ENCODE results near the gene PDS5B.

The PDS5B gene

GRCh38 chr13:32647926-32648325, 61.7 kb downstream of the PDS5B start:
- no peak overlapping the region for H2AFZ ChIP-seq (ENCODE audit: low read length, unreplicated experiment)
- peaks cover 15% of the 10 kb centered on the region for H3K4me1 ChIP-seq (ENCODE audit: control insufficient read depth, insufficient read depth, low read length, unreplicated experiment)
- H3K36me3 ChIP-seq (ENCODE audit: insufficient read depth, low read length) = no peaks in the 10 kb centered on the region
- H3K4me3 ChIP-seq (ENCODE audit: low read depth, low read length) = no peak overlapping the region
- H3K27me3 ChIP-seq (ENCODE audit: insufficient read depth, low read length) = no peaks in the 10 kb centered on the region
- peaks cover 63% of the 10 kb centered on the region for H3K79me2 ChIP-seq (ENCODE audit: control insufficient read depth, insufficient read depth, low read length, unreplicated experiment)
- no peak overlapping the region for H3K27ac ChIP-seq (ENCODE audit: low read depth, low read length)

DNA sequence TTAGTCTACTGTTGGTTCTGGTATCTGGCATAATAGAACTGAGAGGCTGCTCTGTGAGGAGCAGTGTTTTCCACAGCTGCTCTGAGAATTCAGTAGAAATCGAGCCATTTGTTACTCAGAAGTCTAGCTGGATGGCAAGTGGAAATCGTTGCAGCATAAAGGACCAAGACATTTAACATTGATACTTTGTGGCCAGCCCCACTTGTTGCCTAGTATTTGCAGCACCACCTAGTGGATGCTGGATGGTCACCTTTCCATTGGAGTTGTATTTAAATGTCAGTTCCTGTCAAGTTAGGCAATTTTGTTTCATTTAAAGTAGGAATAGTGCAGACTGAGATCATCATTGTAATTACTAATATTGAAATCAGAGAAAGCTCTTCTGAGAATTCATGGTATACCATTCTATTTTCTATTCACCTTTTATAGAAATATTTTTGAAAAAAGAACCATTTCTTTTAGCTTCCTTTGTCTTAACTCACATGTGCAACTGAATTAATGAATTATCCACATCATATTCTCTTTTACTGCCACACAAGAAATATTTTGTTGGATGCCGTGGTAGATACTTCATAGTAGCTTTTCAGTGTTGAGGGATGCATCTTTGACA, 64.6 kb downstream of the PDS5B start:
- H3K4me3 ChIP-seq (ENCODE audit: low read depth, low read length) = no peak overlapping the region
- H3K36me3 ChIP-seq (ENCODE audit: insufficient read depth, low read length) = 0 out of 2 replicates have a peak, but pooled peaks cover 3% of the 10 kb centered on the region
- H3K4me1 ChIP-seq (ENCODE audit: control insufficient read depth, insufficient read depth, low read length, unreplicated experiment) = peaks cover 15% of the 10 kb centered on the region
- no peak overlapping the region for H3K27ac ChIP-seq (ENCODE audit: low read depth, low read length)
- H2AFZ ChIP-seq (ENCODE audit: low read length, unreplicated experiment) = no peak overlapping the region
- no peaks in the 10 kb centered on the region for H3K27me3 ChIP-seq (ENCODE audit: insufficient read depth, low read length)
- H3K79me2 ChIP-seq (ENCODE audit: control insufficient read depth, insufficient read depth, low read length, unreplicated experiment) = peaks cover 52% of the 10 kb centered on the region

DNA sequence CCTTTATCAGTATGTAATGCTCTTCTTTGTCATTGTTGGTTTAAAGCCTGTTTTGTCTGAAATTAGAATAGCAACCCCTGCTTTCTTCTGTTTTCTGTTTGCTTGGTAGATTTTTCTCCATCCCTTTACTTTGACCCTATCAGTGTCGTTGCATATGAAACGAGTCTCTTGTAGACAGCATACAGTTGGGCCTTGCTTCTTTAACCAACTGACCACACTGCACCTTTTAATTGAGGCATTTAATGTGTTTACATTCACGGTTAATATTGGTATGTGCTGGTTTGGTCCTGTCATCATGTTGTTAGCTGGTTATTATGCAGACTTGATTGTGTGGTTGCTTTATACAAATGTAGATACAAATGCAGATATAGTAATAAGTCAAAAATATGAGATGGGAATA, 71.1 kb downstream of the PDS5B start:
- H3K36me3 ChIP-seq (ENCODE audit: insufficient read depth, low read length) = 0 out of 2 replicates have a peak, but pooled peaks cover 3% of the 10 kb centered on the region
- no peak overlapping the region for H3K27ac ChIP-seq (ENCODE audit: low read depth, low read length)

GRCh38 chr13:32659736-32660135, 73.5 kb downstream of the PDS5B start:
- H3K27me3 ChIP-seq (ENCODE audit: insufficient read depth, low read length) = no peaks in the 10 kb centered on the region
- 0 out of 2 replicates have a peak, but pooled peaks cover under 1% of the 10 kb centered on the region for H3K36me3 ChIP-seq (ENCODE audit: insufficient read depth, low read length)
- H3K27ac ChIP-seq (ENCODE audit: low read depth, low read length) = no peak overlapping the region
- H3K4me1 ChIP-seq (ENCODE audit: control insufficient read depth, insufficient read depth, low read length, unreplicated experiment) = peaks cover 15% of the 10 kb centered on the region
- peaks cover 2% of the 10 kb centered on the region for H3K79me2 ChIP-seq (ENCODE audit: control insufficient read depth, insufficient read depth, low read length, unreplicated experiment)
- H3K4me3 ChIP-seq (ENCODE audit: low read depth, low read length) = no peak overlapping the region
- no peak overlapping the region for H2AFZ ChIP-seq (ENCODE audit: low read length, unreplicated experiment)

More for the DNA sequence above, 71.1 kb downstream of the PDS5B start:
- H3K4me1 ChIP-seq (ENCODE audit: control insufficient read depth, insufficient read depth, low read length, unreplicated experiment) = peaks cover 15% of the 10 kb centered on the region
- no peak overlapping the region for H2AFZ ChIP-seq (ENCODE audit: low read length, unreplicated experiment)
- H3K27me3 ChIP-seq (ENCODE audit: insufficient read depth, low read length) = no peaks in the 10 kb centered on the region
- no peak overlapping the region for H3K4me3 ChIP-seq (ENCODE audit: low read depth, low read length)
- peaks cover 19% of the 10 kb centered on the region for H3K79me2 ChIP-seq (ENCODE audit: control insufficient read depth, insufficient read depth, low read length, unreplicated experiment)

GRCh38 chr13:32660227-32660626, 74.0 kb downstream of the PDS5B start:
- Histone ChIP-seq H3K79me2 (ENCODE audit: control insufficient read depth, insufficient read depth, low read length, unreplicated experiment) (peaks cover 2% of the 10 kb centered on the region), H3K36me3 (ENCODE audit: insufficient read depth, low read length) (no peaks in the 10 kb centered on the region), H3K27ac (ENCODE audit: low read depth, low read length) (no peak overlapping the region), H3K27me3 (ENCODE audit: insufficient read depth, low read length) (no peaks in the 10 kb centered on the region), H3K4me3 (ENCODE audit: low read depth, low read length) (no peak overlapping the region), H3K4me1 (ENCODE audit: control insufficient read depth, insufficient read depth, low read length, unreplicated experiment) (peaks cover 15% of the 10 kb centered on the region), H2AFZ (ENCODE audit: low read length, unreplicated experiment) (no peak overlapping the region)

DNA sequence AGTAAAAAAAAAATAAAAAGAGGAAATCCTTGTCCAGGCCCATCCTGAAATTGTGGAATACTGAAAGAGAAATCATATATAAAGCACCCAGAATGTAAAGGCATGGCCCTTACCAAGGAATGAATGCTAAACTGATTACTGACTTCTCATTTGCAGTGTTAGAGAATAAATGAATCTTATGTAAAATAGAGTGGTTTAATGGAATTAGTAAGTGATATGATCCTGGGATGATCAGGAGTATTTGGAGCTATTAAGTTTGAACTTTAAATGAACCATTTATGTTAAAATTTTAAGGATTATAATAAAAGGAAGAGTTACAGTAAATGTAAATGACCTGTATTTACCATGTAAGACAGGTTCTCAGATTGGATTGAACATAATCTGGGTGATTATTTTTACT, 75.4 kb downstream of the PDS5B start:
- H3K79me2 ChIP-seq (ENCODE audit: control insufficient read depth, insufficient read depth, low read length, unreplicated experiment) = peaks cover 2% of the 10 kb centered on the region
- no peaks in the 10 kb centered on the region for H3K36me3 ChIP-seq (ENCODE audit: insufficient read depth, low read length)
- no peaks in the 10 kb centered on the region for H3K27me3 ChIP-seq (ENCODE audit: insufficient read depth, low read length)
- H3K4me3 ChIP-seq (ENCODE audit: low read depth, low read length) = no peak overlapping the region
- H3K27ac ChIP-seq (ENCODE audit: low read depth, low read length) = no peak overlapping the region
- peaks cover 15% of the 10 kb centered on the region for H3K4me1 ChIP-seq (ENCODE audit: control insufficient read depth, insufficient read depth, low read length, unreplicated experiment)
- no peak overlapping the region for H2AFZ ChIP-seq (ENCODE audit: low read length, unreplicated experiment)

DNA sequence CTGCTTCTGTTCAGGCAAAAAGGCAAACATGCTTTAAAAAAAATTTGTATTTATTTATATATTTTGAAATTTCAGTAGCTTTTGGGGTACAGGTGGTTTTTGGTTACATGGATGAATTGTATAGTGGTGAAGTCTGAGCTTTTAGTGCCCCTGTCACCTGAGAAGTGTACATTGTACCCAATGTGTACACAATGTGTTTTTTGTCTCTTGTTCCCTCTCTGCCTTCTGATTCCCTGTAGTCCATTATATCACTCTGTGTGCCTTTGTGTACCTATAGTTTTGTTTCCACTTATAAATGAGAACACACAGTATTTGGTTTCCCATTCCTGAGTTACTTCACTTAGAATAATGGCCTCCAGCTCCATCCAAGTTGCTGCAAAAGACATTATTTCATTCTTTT, 77.4 kb downstream of the PDS5B start:
- Histone ChIP-seq H2AFZ (ENCODE audit: low read length, unreplicated experiment) (no peak overlapping the region), H3K4me3 (ENCODE audit: low read depth, low read length) (no peak overlapping the region), H3K36me3 (ENCODE audit: insufficient read depth, low read length) (no peaks in the 10 kb centered on the region), H3K27ac (ENCODE audit: low read depth, low read length) (no peak overlapping the region), H3K27me3 (ENCODE audit: insufficient read depth, low read length) (no peaks in the 10 kb centered on the region), H3K79me2 (ENCODE audit: control insufficient read depth, insufficient read depth, low read length, unreplicated experiment) (peaks cover 2% of the 10 kb centered on the region), H3K4me1 (ENCODE audit: control insufficient read depth, insufficient read depth, low read length, unreplicated experiment) (peaks cover 9% of the 10 kb centered on the region)

DNA sequence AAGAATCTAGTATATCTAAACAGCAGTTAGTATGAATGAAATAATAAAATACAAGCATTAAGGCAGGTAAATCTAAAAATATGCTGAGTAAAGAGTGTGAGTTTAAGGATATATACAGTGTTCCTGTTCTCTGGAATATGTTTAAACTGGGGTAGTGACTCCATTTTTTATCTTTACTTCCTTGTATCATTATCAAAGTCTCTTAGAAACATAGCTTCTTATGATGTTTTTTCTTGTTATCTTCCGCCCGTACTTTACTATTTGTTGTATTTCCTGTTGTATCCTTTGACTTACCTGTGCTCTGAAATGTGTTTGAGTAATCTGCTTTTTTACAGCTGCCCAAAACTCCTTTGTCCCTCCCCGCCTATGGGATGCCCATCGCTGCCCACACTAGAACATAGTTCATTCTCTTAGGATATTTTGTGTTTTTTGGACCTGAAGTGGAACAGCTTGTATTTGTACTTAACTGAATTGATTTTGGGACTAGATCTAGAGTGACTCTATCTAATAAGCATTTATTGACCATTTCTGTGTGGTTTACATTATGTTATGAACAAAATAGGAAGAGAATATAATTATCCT, 80.8 kb downstream of the PDS5B start:
- Histone ChIP-seq H2AFZ (ENCODE audit: low read length, unreplicated experiment) (no peak overlapping the region), H3K4me3 (ENCODE audit: low read depth, low read length) (no peak overlapping the region), H3K79me2 (ENCODE audit: control insufficient read depth, insufficient read depth, low read length, unreplicated experiment) (no peaks in the 10 kb centered on the region), H3K4me1 (ENCODE audit: control insufficient read depth, insufficient read depth, low read length, unreplicated experiment) (no peaks in the 10 kb centered on the region), H3K27ac (ENCODE audit: low read depth, low read length) (no peak overlapping the region), H3K36me3 (ENCODE audit: insufficient read depth, low read length) (no peaks in the 10 kb centered on the region), H3K27me3 (ENCODE audit: insufficient read depth, low read length) (no peaks in the 10 kb centered on the region)

GRCh38 chr13:32669030-32669646, 82.9 kb downstream of the PDS5B start:
- no peak overlapping the region for H3K27ac ChIP-seq (ENCODE audit: low read depth, low read length)
- no peaks in the 10 kb centered on the region for H3K4me1 ChIP-seq (ENCODE audit: control insufficient read depth, insufficient read depth, low read length, unreplicated experiment)
- H3K79me2 ChIP-seq (ENCODE audit: control insufficient read depth, insufficient read depth, low read length, unreplicated experiment) = no peaks in the 10 kb centered on the region
- H3K4me3 ChIP-seq (ENCODE audit: low read depth, low read length) = no peak overlapping the region
- H3K27me3 ChIP-seq (ENCODE audit: insufficient read depth, low read length) = no peaks in the 10 kb centered on the region
- H2AFZ ChIP-seq (ENCODE audit: low read length, unreplicated experiment) = no peak overlapping the region
- peaks cover 8% of the 10 kb centered on the region for H3K36me3 ChIP-seq (ENCODE audit: insufficient read depth, low read length)

DNA sequence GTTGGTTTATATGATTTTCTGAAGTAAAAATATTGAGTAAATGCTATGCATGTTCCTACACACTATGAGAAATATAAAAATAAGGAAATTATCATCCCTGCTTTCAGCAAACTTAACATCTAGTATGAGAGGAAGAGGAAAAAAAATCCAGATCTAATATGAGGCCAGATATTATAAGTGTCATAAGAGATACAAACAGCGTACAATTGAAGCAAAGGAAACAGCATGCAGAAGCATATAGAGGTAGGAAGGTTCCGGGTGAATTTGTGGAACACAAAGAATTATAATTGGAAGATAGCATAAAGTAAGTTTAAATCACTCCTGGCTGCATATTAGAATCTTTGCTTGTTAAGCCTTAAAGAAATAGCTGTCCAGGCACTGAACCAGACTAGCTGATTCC, 88.3 kb downstream of the PDS5B start:
- Histone ChIP-seq H3K27ac (ENCODE audit: low read depth, low read length) (no peak overlapping the region), H3K4me3 (ENCODE audit: low read depth, low read length) (no peak overlapping the region), H3K27me3 (ENCODE audit: insufficient read depth, low read length) (no peaks in the 10 kb centered on the region), H3K36me3 (ENCODE audit: insufficient read depth, low read length) (peaks cover 13% of the 10 kb centered on the region), H3K79me2 (ENCODE audit: control insufficient read depth, insufficient read depth, low read length, unreplicated experiment) (no peaks in the 10 kb centered on the region), H2AFZ (ENCODE audit: low read length, unreplicated experiment) (no peak overlapping the region), H3K4me1 (ENCODE audit: control insufficient read depth, insufficient read depth, low read length, unreplicated experiment) (peaks cover 5% of the 10 kb centered on the region)

DNA sequence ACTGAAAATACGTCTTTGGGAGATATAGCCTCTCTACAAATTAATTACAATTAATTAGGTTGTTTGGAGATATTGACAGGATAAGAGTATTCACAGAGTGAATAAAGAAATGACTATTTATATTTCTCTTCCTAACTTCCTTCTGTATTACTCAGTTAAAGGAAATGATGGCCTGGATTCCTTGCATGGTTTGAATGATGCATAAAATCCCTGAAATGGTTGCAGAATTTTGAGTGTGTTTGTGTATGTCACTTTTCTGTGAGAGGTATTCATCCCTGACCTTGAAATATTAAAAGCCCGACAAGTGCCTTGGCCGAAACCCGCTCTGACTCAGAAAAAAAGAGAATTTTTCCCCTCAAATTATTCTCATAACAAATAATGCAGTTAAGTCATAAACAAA, 90.0 kb downstream of the PDS5B start:
- H3K36me3 ChIP-seq (ENCODE audit: insufficient read depth, low read length) = peaks cover 13% of the 10 kb centered on the region
- H3K4me1 ChIP-seq (ENCODE audit: control insufficient read depth, insufficient read depth, low read length, unreplicated experiment) = peaks cover 5% of the 10 kb centered on the region
- no peak overlapping the region for H3K4me3 ChIP-seq (ENCODE audit: low read depth, low read length)
- no peak overlapping the region for H3K27ac ChIP-seq (ENCODE audit: low read depth, low read length)
- H2AFZ ChIP-seq (ENCODE audit: low read length, unreplicated experiment) = no peak overlapping the region
- H3K27me3 ChIP-seq (ENCODE audit: insufficient read depth, low read length) = no peaks in the 10 kb centered on the region
- no peaks in the 10 kb centered on the region for H3K79me2 ChIP-seq (ENCODE audit: control insufficient read depth, insufficient read depth, low read length, unreplicated experiment)

All from ACC112 (cell line).